A204.1 (cell line): ENCODE measurements around the gene VSTM1.

Source experiments
- FAIRE-seq: peaks from 2 replicates; lab custom pipeline; 2012; peaks lifted over from hg19 to GRCh38; lab: Jason Lieb, UNC

VSTM1 gene

GRCh38 chr19:54010474-54010873, 53.2 kb downstream of the VSTM1 start:
- no peak for FAIRE-seq

DNA sequence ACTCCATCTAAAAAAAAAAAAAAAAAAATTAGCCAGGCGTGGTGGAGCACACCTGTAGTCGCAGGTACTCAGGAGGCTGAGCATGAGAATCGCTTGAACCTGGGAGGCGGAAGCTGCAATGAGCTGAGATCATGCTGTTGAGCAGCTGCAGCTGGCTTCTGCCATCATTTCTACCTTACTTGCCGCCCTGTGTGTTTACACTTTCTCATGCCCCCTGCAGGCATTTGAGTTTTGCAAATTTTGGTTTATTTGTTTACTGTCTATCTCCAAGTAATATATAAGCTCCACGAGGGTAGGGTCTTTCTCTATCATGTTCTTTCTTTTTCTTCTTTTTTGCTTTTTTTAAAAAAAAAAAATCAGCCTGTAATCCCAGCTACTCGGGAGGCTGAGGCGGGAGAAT, 54.3 kb downstream of the VSTM1 start:
- no peak for FAIRE-seq

DNA sequence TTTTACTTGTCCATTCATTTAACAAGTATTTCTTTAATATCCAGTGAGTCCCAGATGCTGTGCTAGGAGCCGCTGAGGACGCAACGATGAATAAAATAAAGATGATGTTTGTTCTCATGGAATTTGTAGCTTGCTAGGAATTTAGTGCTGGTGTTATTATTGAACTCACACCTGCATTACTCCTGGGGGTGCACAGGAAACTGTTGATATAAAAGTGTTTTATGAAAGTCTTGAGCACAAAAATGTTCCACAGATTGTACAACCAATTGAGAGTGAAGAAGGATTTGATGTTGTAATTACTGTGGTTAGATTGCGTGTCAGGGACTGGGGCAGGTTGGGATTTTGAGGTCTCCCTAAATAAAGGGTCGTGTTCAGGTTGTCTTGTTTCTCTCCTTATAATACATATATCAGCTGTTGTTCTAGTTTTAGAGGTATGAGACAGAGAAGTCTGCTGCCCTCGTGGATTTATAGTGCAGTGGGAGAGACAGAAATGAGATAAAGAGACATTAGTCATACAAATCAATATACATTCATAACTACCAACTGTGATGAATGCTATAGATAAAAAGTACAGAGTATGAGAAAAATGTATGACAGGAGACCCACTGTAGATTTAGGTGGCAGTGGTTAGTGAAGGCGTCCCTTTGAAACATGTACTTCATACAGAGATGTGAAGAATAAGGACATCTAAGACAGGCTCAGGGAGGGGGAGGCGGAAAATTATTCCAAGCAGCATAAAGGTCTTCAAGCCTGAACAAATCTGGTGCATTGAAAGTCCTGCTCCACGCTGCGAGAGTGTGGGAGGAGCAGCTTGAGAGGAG, 61.0 kb downstream of the VSTM1 start:
- FAIRE-seq: no peak

DNA sequence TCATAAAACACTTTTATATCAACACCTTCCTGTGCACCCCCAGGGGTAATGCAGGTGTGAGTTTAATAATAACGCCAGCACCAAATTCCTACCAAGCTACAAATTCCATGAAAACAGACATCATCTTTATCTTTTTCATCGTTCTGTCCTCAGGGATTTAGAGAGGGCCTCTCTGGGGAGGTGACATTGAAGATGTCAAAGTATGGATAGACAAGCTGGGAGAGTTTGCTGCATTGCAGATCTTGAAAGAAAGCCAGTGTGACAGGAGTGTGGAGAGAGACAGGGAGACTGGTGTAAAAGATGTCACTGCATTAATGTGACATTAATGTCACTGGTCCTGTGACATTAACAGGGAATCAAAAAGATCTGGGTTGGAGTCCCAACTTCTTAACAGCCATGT, 62.2 kb downstream of the VSTM1 start:
- FAIRE-seq: no peak

GRCh38 chr19:53999694-54000093, 64.0 kb downstream of the VSTM1 start:
- no peak for FAIRE-seq

GRCh38 chr19:53998223-53998622, 65.5 kb downstream of the VSTM1 start:
- no peak for FAIRE-seq

DNA sequence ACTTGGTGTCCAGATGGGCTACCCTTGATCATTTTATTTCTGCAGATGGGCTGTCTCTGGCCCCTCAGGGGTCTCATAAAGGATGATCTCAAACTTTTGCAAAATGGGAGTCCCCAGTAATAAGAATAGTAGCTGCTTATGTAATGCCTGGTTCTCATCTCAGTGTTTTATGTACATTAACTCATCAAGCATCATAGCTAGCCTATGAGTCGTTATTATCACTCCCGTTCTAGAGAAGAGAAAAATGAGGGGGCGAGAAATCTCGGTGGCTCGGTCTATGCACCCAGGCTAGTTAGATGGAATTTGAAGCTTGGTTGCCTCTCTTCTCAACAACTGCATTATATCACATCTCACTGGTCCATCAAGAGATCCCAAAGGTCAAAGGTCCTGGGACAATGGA, 68.9 kb downstream of the VSTM1 start:
- FAIRE-seq: no peak

DNA sequence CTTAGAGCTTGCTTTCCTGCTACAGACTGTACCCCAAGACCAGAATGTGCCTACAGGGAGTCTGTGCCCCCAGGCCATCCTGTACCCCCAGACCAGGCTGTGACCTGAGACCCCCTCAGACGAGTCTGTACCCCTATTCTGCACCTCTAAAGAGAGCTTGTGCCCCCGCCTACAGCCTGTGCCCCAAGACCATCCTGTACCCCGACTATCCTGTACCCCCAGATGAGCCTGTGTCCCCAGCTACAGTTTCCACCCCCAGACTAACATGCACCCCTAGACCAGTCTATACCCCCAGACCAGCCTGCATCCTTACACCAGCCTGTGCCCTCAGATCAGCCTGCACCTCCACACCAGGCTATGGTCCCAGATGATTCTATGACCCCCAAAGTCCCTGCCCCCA, 70.2 kb downstream of the VSTM1 start:
- FAIRE-seq: no peak

DNA sequence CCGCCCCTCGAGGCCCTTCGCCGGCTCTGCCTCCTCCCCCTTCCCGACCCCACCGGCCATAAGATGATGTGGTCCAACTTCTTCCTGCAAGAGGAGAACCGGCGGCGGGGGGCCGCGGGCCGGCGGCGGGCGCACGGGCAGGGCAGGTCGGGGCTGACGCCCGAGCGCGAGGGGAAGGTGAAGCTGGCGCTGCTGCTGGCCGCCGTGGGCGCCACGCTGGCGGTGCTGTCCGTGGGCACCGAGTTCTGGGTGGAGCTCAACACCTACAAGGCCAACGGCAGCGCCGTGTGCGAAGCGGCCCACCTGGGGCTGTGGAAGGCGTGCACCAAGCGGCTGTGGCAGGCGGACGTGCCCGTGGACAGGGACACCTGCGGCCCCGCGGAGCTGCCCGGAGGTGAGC, 70.9 kb downstream of the VSTM1 start:
- FAIRE-seq: no peak

DNA sequence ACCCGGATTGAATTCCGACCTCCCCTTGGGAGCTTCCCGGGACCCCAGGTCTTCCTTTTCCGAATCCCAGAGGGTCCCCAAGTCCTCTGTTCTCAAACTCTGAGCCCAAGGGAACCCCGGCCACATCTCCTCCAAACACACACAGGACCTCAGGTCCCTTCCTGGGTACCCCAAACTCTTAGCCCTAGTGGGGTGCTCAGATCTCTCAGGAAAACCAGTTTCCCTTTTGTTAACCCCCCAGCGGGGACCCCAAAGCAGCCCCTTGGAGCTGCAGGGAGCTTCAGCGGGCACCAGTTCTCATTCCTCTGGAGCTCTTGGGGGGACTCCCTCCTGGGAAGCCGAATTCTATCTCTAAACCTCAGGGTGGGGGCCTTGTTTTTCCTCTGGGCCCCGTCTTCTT, 71.5 kb downstream of the VSTM1 start:
- no peak for FAIRE-seq

DNA sequence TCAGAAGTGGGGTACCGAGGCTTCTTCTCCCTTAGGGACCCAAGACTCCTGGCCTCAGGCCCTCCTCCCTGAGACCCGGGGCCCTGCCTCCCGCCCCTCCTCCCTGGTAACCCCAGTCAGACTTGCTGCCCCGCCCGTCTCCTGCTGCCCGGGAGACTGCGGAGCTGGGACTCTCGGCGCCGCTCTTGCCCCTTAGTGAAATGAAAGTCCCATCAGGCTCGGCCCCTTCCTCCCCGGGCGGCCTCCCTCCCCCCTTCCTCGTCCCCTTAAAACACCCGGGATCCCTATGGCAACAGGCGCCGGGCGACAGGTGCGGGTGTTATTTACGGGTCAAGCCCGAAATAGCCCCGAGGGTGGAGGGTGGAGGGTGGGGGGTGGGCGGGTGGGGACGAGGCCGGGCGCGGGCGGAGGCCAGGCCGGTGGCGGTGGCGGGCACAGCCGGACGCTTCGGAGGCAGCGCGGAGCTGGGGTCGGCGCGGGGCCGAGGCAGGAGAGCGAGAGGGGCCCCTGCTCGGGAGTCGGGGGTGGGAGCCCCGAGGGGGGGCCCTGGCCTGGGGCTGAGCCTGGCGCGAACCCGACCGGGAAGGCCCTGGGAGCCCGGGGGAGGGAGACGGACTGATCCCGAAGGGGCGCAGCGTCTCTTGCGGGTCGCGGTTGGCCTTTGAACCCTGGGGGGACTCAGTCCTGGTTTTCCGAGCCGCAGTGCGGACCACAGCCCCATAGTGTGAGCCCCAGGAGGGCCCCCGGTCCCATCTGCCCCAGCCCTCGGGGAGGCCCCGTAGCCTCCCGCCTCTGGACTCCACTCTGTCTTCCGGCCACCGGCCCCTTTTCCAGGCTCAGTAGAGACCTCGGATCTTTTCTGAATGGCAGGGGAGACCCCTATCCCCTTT, 72.2 kb downstream of the VSTM1 start, which contains the start of gene CACNG6:
CACNG6 (plus strand) TSS at position 414 of the 890 bp plus-strand sequence. CDS start 1,241 bp downstream, outside the sequence.
- FAIRE-seq: no peak
